GM12878 (cell line): Measurements from ENCODE around the gene CCDC27. TPM values are rescaled to one million over a fixed set of nuclear protein-coding genes. Genes with fewer than 3 reads are reported as not detected.

Experiments used
- ATAC-seq: fragments of 200-7000 bp; cut with Tn5 transposase; 3 replicates; pipeline ENCODE4 v1.9.1; 2020; ENCODE audit warnings: mild to moderate bottlenecking, moderate library complexity
- BruUV-seq: library from RNA; stranded (reverse); fragments of 400-500 nt; replicated peaks from 2 replicates; lab custom pipeline; 2021; lab: Mats Ljungman, UMichigan
- CTCF ChIA-PET: fragments of 300-600 bp; sonication (Branson Sonifier 250); formaldehyde crosslinking; extraction: SDS; loops from one replicate; lab custom pipeline; 2021; ENCODE audit warnings: inconsistent platforms; lab: Yijun Ruan, JAX
- POLR2A ChIA-PET: fragments of 350-600 bp; formaldehyde crosslinking; extraction: SDS; loops from one replicate; lab custom pipeline; 2021; ENCODE audit warnings: inconsistent platforms; lab: Charles Lee
- RAD21 ChIA-PET: fragments of 300-600 bp; sonication (Branson Sonifier 250); formaldehyde crosslinking; loops from one replicate; lab custom pipeline; 2023; ENCODE audit warnings: antibody characterized with exemption; ENCODE audit not compliant: unreplicated experiment; lab: Charles Lee
- SMC1A ChIA-PET: fragments of 300-600 bp; sonication (Branson Sonifier 250); formaldehyde crosslinking; loops from one replicate; lab custom pipeline; 2023; ENCODE audit not compliant: unreplicated experiment, uncharacterized antibody; lab: Charles Lee
- DNase-seq: peaks from one replicate; pipeline ENCODE4 v3.0.0-alpha.2; 2011; ENCODE audit warnings: low read depth, low spot score
- FAIRE-seq: peaks from 3 replicates; lab custom pipeline; 2011; peaks lifted over from hg19 to GRCh38; lab: Jason Lieb, UNC
- H2AFZ ChIP-seq: 2 replicates; pipeline ENCODE4 v1.6.0; 2011; ENCODE audit warnings: low read depth, low read length, control low read depth; ENCODE audit not compliant: control insufficient read depth
- H3K27ac ChIP-seq: 2 replicates; pipeline ENCODE4 v1.5.1; 2011; ENCODE audit warnings: control low read depth; ENCODE audit not compliant: control insufficient read depth, insufficient read depth
- H3K27me3 ChIP-seq, 2 experiments: replicated peaks in 1 of 2; 2 replicates each; pipeline versions ENCODE4 v1.6.0 to v1.6.1; 2011; ENCODE audit warnings: low read length in 1 of 2; ENCODE audit not compliant: control insufficient read depth in 2 of 2, insufficient read depth in 2 of 2
- H3K36me3 ChIP-seq, 2 experiments: 2 replicates each; pipeline ENCODE4 v1.5.1; 2011; ENCODE audit warnings: low read length in 1 of 2; ENCODE audit not compliant: control insufficient read depth in 2 of 2, insufficient read depth in 2 of 2
- H3K4me1 ChIP-seq: 2 replicates; pipeline ENCODE4 v1.6.1; 2011; ENCODE audit warnings: mild to moderate bottlenecking, low read length, moderate library complexity, mixed read lengths; ENCODE audit not compliant: control insufficient read depth, insufficient read depth
- H3K4me2 ChIP-seq: 2 replicates; pipeline ENCODE4 v1.6.0; 2011; ENCODE audit warnings: control low read depth; ENCODE audit not compliant: control insufficient read depth, insufficient read depth
- H3K4me3 ChIP-seq: fragments of 200-600 bp; sonication (generic); 2 replicates; pipeline ENCODE4 v1.5.1; 2016
- H3K79me2 ChIP-seq: 2 replicates; pipeline ENCODE4 v1.6.0; 2011; ENCODE audit warnings: low read length; ENCODE audit not compliant: control insufficient read depth, insufficient read depth
- H3K9ac ChIP-seq: 2 replicates; pipeline ENCODE4 v1.8.0; 2011; ENCODE audit warnings: low read length, control low read depth, mixed read lengths; ENCODE audit not compliant: control insufficient read depth, insufficient read depth
- H3K9me3 ChIP-seq: replicated peaks from 3 replicates; pipeline ENCODE4 v1.5.1; 2011; ENCODE audit warnings: mild to moderate bottlenecking, low read length; ENCODE audit not compliant: control insufficient read depth, insufficient read depth
- H4K20me1 ChIP-seq: 2 replicates; pipeline ENCODE4 v1.6.0; 2011; ENCODE audit not compliant: control insufficient read depth, insufficient read depth
- CBX3 ChIP-seq: fragments of 200-600 bp; sonication (generic); IDR thresholded peaks from 2 replicates; pipeline ENCODE4 v1.6.1; 2016; ENCODE audit warnings: low read depth, borderline replicate concordance
- CHD4 ChIP-seq: fragments of 200-600 bp; sonication (generic); IDR thresholded peaks from 2 replicates; pipeline ENCODE4 v1.6.1; 2016; ENCODE audit warnings: mild to moderate bottlenecking
- EP300 ChIP-seq, 2 experiments: fragments of 150-350 bp in 1 of 2; IDR thresholded peaks; 2 replicates each; pipeline ENCODE4 v1.6.1; 2011 to 2012; ENCODE audit warnings: low read depth in 2 of 2, low read length in 2 of 2, borderline replicate concordance in 1 of 2, improper control_type of control experiment in 1 of 2, inconsistent platforms in 1 of 2; ENCODE audit not compliant: control insufficient read depth in 1 of 2
- IRF4 ChIP-seq: IDR thresholded peaks from 2 replicates; pipeline ENCODE4 v1.6.1; 2011; ENCODE audit warnings: low read depth, low read length
- NBN ChIP-seq: fragments of 450-650 bp; IDR thresholded peaks from 2 replicates; pipeline ENCODE4 v1.6.1; 2016
- NR2C2 ChIP-seq: IDR thresholded peaks from 2 replicates; pipeline ENCODE4 v1.6.1; 2011; ENCODE audit warnings: borderline replicate concordance, low read depth; ENCODE audit not compliant: control insufficient read depth, insufficient read length
- PAX5 ChIP-seq: IDR thresholded peaks from 2 replicates; pipeline ENCODE4 v1.6.1; 2011; ENCODE audit warnings: low read depth, low read length, borderline replicate concordance
- PML ChIP-seq: IDR thresholded peaks from 2 replicates; pipeline ENCODE4 v1.6.1; 2012; ENCODE audit warnings: low read length, inconsistent platforms
- SUPT20H ChIP-seq: IDR thresholded peaks from 2 replicates; pipeline ENCODE4 v1.6.1; 2011; ENCODE audit warnings: low read depth, mild to moderate bottlenecking, low read length, moderate library complexity, borderline replicate concordance; ENCODE audit not compliant: control insufficient read depth
- TCF12 ChIP-seq: IDR thresholded peaks from 2 replicates; pipeline ENCODE4 v1.6.1; 2011; ENCODE audit warnings: low read depth, mild to moderate bottlenecking, low read length
- TCF7 ChIP-seq: IDR thresholded peaks from 2 replicates; pipeline ENCODE4 v1.6.1; 2014; ENCODE audit warnings: antibody characterized with exemption, borderline replicate concordance
- USF2 ChIP-seq: IDR thresholded peaks from 2 replicates; pipeline ENCODE4 v1.6.1; 2011; ENCODE audit warnings: low read depth, low read length, improper control_type of control experiment, borderline replicate concordance
- YBX1 ChIP-seq: fragments of 450-650 bp; IDR thresholded peaks from 2 replicates; pipeline ENCODE4 v1.6.1; 2016; ENCODE audit warnings: antibody characterized with exemption
- YY1 ChIP-seq: IDR thresholded peaks from 2 replicates; pipeline ENCODE4 v1.6.1; 2011; ENCODE audit warnings: low read depth, mild to moderate bottlenecking, low read length
- ZBTB33 ChIP-seq: fragments of 450-650 bp; IDR thresholded peaks from 2 replicates; pipeline ENCODE4 v1.6.1; 2017; ENCODE audit warnings: mild to moderate bottlenecking
- ZNF592 ChIP-seq: fragments of 450-650 bp; IDR thresholded peaks from 2 replicates; pipeline ENCODE4 v1.6.1; 2017; ENCODE audit warnings: mild to moderate bottlenecking, moderate library complexity
- WGBS: methylation state at CpG from one replicate; pipeline ENCODE4 v1.1.6; 2016; ENCODE audit warnings: low lambda C conversion rate; ENCODE audit not compliant: insufficient replicate concordance, insufficient coverage; ENCODE audit errors: missing lambda C conversion rate; 5-methylcytosine and 5-hydroxymethylcytosine counted together
- in situ Hi-C: fragments of 300-500 bp; cut with MboI; formaldehyde crosslinking; loops from 9 replicates; pipeline ENCODE4 v1.14.3; 2018; ENCODE audit warnings: mixed read lengths
- intact Hi-C: fragments of 100-400 bp; cut with micrococcal nuclease; formaldehyde crosslinking; loops from one replicate; pipeline ENCODE4 v1.14.2; 2022; ENCODE audit not compliant: unreplicated experiment
- polyA plus RNA-seq, 11 experiments: library from polyadenylated mRNA; depleted of rRNA in 4 of 11; unstranded in 6 of 11; stranded (reverse) in 5 of 11; fragments of >200 nt; fragmentation: Nextera tagmentation in 4 of 11; fragmentation: Illumina TruSeq in 1 of 11; extraction: Ambion mirVana in 4 of 11; extraction: Trizol in 1 of 11; gene quantifications; 1 replicate in 1 of 11; 2 replicates in 10 of 11; pipeline versions ENCODE4 v1.2.1 to v1.2.3, GENCODE V29; 2011 to 2016; ENCODE audit warnings: inconsistent platforms in 2 of 11, missing spikeins in 2 of 11, low read depth in 1 of 11
- total RNA-seq, 4 experiments: library from RNA; depleted of rRNA in 3 of 4; stranded (reverse); fragments of >200 nt in 3 of 4; fragmentation: Illumina TruSeq in 1 of 4; extraction: Trizol in 1 of 4; gene quantifications; 2 replicates each; pipeline versions ENCODE4 v1.2.1 to v1.2.3, GENCODE V29; 2013 to 2021

Gene CCDC27
- total and polyA plus RNA-seq, 10 of the 15 experiments (the other 5 are each of a cell fraction or from before 2014, with no cell fraction given) = 0.05 TPM; not detected in 9

GRCh38 chr1:3819771-3820200, 67.5 kb downstream of the CCDC27 start (continued):
- TF ChIP-seq ZNF592 (no peak), YY1 (no peak), IRF4 (no peak), TCF7 (no peak), CHD4 (no peak), CBX3 (no peak), PML (no peak), EP300 (IDR thresholded peaks at IDR 0.05; ENCODE audit: borderline replicate concordance in 1 of 2, control insufficient read depth in 1 of 2, low read depth in 2 of 2, low read length in 2 of 2) (no peak)
- TF ChIP-seq, all 136 proteins: peak for 0

GRCh38 chr1:3820316-3820715, 68.1 kb downstream of the CCDC27 start:
- ChIA-PET POLR2A (no interaction called here), SMC1A (no interaction called here), CTCF (no interaction called here), RAD21 (no interaction called here)
- no peak overlapping the region for H3K4me2 ChIP-seq
- DNase-seq (no peak), FAIRE-seq (no peak), ATAC-seq (no peak)
- in situ Hi-C loops = no loop called here
- no peak overlapping the region for H2AFZ ChIP-seq
- no peaks in the 10 kb centered on the region for H3K27me3 ChIP-seq
- no peaks in the 10 kb centered on the region for H4K20me1 ChIP-seq
- H3K4me3 ChIP-seq = no peak overlapping the region
- H3K9me3 ChIP-seq = no peaks in the 10 kb centered on the region
- 87% methylated on average over 8 of the region's 8 CpGs for WGBS
- H3K9ac ChIP-seq = no peak overlapping the region
- peaks cover 0 to 4% of the 10 kb centered on the region in 2 experiments; a peak in 3 of 4 replicates for H3K36me3 ChIP-seq
- intact Hi-C loops = no loop called here
- no TSS peak for BruUV-seq
- H3K79me2 ChIP-seq = no peaks in the 10 kb centered on the region
- no peaks in the 10 kb centered on the region for H3K4me1 ChIP-seq
- no peak for TF ChIP-seq TCF12
- TF ChIP-seq ZBTB33 = no peak
- no peak for TF ChIP-seq USF2
- TF ChIP-seq SUPT20H = no peak
- TF ChIP-seq NR2C2 = no peak
- no peak for TF ChIP-seq YBX1
- no peak for TF ChIP-seq PAX5
- no peak for TF ChIP-seq NBN
- no peak overlapping the region for H3K27ac ChIP-seq
